GM12873 (cell line): ENCODE measurements around the gene ADGRB3.

Experiments
- TF ChIP-seq, protein P1 (sequence below): IDR thresholded peaks from 2 replicates; pipeline ENCODE4 v1.5.1; 2012; ENCODE audit warnings: low read depth, mild to moderate bottlenecking, moderate library complexity, low read length, control low read depth; ENCODE audit not compliant: insufficient read depth; ENCODE audit errors: missing control alignments

The ADGRB3 gene

DNA sequence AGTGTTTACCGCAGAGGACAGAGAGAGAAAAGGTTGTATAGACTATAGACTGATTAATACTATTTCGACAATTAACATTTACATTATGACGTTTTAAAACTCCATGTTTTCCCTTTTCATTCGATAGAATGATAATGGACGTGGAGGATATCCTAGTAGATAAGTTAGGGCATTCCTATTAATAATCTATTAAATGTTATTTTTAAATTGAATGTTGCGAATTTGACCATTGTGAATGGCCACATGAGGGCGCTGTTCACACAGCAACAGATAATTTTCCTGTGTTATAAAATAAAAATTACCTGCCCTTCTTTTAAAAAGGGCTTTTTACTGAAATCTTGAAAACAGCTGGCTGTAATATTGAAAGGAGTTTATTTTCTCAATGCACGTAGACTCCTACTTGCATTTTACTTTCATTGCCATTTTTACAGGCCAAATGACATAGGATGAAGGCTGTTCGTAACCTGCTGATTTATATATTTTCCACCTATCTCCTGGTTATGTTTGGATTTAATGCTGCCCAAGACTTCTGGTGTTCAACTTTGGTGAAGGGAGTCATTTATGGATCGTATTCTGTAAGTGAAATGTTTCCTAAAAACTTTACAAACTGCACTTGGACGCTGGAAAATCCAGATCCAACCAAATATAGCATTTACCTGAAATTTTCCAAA lies 3.3 kb downstream of the ADGRB3 start:
- TF ChIP-seq, protein P1, sequence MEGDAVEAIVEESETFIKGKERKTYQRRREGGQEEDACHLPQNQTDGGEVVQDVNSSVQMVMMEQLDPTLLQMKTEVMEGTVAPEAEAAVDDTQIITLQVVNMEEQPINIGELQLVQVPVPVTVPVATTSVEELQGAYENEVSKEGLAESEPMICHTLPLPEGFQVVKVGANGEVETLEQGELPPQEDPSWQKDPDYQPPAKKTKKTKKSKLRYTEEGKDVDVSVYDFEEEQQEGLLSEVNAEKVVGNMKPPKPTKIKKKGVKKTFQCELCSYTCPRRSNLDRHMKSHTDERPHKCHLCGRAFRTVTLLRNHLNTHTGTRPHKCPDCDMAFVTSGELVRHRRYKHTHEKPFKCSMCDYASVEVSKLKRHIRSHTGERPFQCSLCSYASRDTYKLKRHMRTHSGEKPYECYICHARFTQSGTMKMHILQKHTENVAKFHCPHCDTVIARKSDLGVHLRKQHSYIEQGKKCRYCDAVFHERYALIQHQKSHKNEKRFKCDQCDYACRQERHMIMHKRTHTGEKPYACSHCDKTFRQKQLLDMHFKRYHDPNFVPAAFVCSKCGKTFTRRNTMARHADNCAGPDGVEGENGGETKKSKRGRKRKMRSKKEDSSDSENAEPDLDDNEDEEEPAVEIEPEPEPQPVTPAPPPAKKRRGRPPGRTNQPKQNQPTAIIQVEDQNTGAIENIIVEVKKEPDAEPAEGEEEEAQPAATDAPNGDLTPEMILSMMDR: peak; percentile 56

DNA sequence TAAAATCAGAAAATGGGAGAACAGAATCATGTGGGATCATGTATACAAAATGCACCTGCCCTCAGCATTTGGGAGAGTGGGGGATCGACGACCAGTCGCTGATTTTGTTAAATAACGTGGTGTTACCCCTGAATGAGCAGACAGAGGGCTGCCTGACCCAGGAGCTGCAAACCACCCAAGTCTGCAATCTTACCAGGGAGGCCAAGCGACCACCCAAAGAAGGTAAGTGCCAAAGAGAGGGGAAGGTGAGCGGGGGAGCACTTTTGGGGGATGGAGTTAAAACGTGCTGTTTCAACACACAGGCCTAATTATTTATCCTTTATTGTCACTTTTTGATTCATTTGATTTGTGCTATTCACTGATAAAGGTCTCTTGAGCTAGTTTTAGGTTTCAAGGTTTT lies 4.1 kb downstream of the ADGRB3 start:
- TF ChIP-seq, protein P1: no peak

DNA sequence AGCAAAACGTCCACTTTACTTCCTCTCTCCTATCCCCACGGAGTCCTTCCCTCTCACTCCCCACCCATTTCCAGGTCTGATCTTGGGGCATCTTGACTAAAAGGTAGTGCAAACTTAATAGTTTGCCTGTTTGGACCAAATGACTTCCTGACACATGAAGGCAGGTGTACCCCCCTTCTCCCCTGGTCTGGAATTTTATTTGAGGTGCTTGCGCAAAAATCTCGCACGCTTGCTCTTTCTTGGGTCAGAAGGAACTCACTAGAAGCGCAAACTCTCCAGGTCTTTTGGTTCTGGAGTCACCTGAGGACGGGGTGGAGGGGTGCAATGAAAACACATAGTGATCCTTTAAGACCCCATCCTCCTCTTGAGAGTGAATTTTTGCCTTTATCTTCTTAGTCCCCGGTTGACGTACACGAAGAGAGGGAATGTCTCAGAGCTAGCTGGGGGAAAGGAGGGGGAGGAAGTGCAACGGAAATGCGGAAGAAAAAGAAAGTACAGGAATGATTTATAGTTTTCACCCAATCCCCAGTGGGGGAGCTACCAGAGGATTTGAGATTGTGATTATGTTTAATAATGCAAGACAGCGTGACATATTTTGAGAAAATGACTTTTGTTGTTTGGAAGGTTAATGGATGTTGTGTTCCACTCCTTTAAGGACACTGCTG lies 4.9 kb downstream of the ADGRB3 start:
- TF ChIP-seq, protein P1: no peak

DNA sequence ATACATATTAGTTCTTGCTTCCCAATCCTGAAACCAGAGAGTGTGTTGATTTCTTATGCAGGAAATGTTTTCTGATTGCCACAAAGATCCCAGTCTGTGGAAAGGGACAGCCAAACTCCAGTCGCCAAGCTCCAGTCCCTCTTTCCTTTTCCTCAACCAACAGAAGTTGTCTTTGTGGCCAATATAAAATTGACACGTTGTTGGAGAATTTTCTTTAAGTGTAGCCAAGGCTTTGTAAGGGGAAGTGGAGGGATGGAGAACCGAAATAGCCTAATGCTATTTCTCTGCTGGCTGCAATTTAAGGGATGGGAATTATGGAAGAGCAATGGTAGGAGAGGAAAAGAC lies 5.4 kb downstream of the ADGRB3 start:
- TF ChIP-seq, protein P1: no peak

DNA sequence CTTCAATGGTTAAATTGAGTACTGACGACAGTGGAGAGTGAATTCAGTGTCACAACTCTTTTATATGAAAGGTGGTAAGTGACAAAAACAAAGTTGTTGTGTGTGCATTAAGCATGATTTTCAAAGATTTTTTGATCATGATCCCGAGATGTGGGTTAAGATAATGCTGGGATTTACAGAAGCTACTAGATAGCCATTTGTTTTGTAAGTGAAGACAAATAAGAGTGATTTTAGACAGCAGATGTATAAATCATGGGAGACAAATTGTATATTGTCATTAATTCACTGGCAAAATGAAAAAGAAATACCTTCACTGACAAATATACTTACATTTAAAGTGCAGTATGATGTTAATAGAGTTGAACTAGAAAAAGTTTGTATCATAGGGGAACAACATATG lies 6.1 kb downstream of the ADGRB3 start:
- TF ChIP-seq, protein P1: no peak

DNA sequence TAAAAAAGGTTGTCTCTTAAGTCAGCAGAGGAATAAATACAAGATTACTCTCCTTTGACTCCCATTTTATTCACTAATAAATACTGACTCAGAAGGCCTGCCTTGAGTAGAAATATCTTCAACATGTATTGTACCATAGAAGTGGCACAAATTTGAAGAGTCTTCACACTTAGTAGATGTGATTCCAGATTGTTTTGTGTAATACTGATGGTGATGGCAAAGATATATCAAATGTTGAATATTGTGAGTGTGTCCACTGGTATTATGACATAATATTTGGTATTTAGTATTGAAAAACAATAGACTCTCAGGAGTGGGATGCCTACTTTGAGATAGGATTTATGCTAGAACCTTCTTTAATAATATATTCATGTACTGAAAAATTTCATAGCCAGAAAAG lies 7.0 kb downstream of the ADGRB3 start:
- TF ChIP-seq, protein P1: no peak

DNA sequence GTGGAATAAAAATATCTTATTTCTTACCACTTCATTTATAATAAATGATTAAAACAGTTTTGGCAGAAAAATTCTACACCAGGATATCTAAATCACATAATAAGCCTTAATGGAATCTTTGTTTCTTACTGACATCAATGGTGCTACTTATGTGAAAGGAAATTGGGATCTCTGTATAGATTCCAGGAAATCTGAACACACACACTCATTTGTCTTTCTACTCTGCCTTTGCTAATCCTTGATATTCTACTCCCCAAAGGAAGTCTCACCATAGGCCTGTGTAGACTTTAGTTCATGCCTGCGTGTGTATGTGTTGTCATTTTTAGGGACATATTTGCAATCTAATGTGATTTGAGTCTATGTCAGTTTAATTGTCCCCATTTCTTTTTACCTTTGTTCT lies 7.9 kb downstream of the ADGRB3 start:
- TF ChIP-seq, protein P1: no peak
